Kidney (tissue), 14 donors: ENCODE measurements around the gene RAP1GAP2. TPM values are rescaled to one million over a fixed set of nuclear protein-coding genes. Genes with fewer than 3 reads are reported as not detected.

Experiments used
- DNase-seq, 5 donors: peaks; one replicate each; pipeline ENCODE4 v3.0.0-alpha.2; 2013 to 2020
- FAIRE-seq: peaks from 2 replicates; lab custom pipeline; 2012; peaks lifted over from hg19 to GRCh38; lab: Jason Lieb, UNC
- H3K27ac ChIP-seq, 2 donors: one replicate each; pipeline ENCODE4 v1.7.0; 2013; ENCODE audit warnings: low read depth in 2 of 2, low read length in 2 of 2, inconsistent platforms in 1 of 2
- H3K27me3 ChIP-seq: one replicate; pipeline ENCODE4 v1.7.1; 2013; ENCODE audit warnings: low read length, inconsistent platforms; ENCODE audit not compliant: control insufficient read depth, insufficient read depth
- H3K36me3 ChIP-seq, 3 donors: one replicate each; pipeline versions ENCODE4 v1.7.0 to v1.7.1; 2013; ENCODE audit warnings: low read length in 3 of 3, control low read depth in 1 of 3, inconsistent platforms in 1 of 3; ENCODE audit not compliant: insufficient read depth in 3 of 3, control insufficient read depth in 2 of 3
- H3K4me1 ChIP-seq, 3 donors: one replicate each; pipeline versions ENCODE4 v1.7.0 to v1.7.1; 2013; ENCODE audit warnings: low read length in 3 of 3, inconsistent platforms in 1 of 3, low read depth in 1 of 3; ENCODE audit not compliant: control insufficient read depth in 2 of 3, insufficient read depth in 2 of 3
- H3K4me3 ChIP-seq, 3 donors: one replicate each; pipeline versions ENCODE4 v1.7.0 to v1.8.1; 2013; ENCODE audit warnings: low read length in 3 of 3, control low read depth in 1 of 3, inconsistent platforms in 1 of 3
- H3K9ac ChIP-seq, 3 donors: one replicate each; pipeline versions ENCODE4 v1.7.0 to v1.7.1; 2013; ENCODE audit warnings: low read length in 3 of 3, control low read depth in 1 of 3, inconsistent platforms in 1 of 3
- H3K9me3 ChIP-seq, 3 donors: one replicate each; pipeline versions ENCODE4 v1.7.0 to v1.7.1; 2013; ENCODE audit warnings: low read length in 3 of 3, control low read depth in 1 of 3, inconsistent platforms in 1 of 3; ENCODE audit not compliant: control insufficient read depth in 2 of 3, insufficient read depth in 1 of 3
- CTCF ChIP-seq: IDR thresholded peaks from 3 replicates; pipeline ENCODE4 v1.5.1; 2012; ENCODE audit warnings: mild to moderate bottlenecking, moderate library complexity, borderline replicate concordance; ENCODE audit not compliant: insufficient read depth; ENCODE audit errors: extremely low read depth
- intact Hi-C: fragments of 100-400 bp; cut with DNase I; formaldehyde crosslinking; loops from one replicate; pipeline ENCODE4 v1.11.1; 2022
- polyA plus RNA-seq: library from polyadenylated mRNA; stranded (reverse); fragments of 350-450 nt; fragmentation: Illumina TruSeq; extraction: RNeasy Lipid Tissue Mini Kit (QIAGEN cat#74804); gene quantifications from one replicate; pipeline ENCODE4 v1.2.3, GENCODE V29; 2014; ENCODE audit warnings: low read depth, low replicate concordance; ENCODE audit not compliant: insufficient read depth
- total RNA-seq: library from RNA; stranded (reverse); fragmentation: NEBNext Ultra II Directional; extraction: Animal tissue kit (Norgen Biotek cat#: 25700); gene quantifications from one replicate; pipeline ENCODE4 v1.2.1, GENCODE V29; 2021
- donor health status: control.
- donor health status: control.
- donor health status: control.
- donor health status: control.
- donor health status: control.
- donor health status: DM: yes; HTN: yes; CAD: no.
- donor health status: Normal renal cell carcinoma (clear cell type).

Gene RAP1GAP2
- total and polyA plus RNA-seq, 2 donors from 2014 or later = 6.8 to 46.2 TPM

- H3K9ac ChIP-seq = no peak overlapping the region
- H3K27me3 ChIP-seq = no peaks in the 10 kb centered on the region
- H3K36me3 ChIP-seq = no peaks in the 10 kb centered on the region
- H3K4me1 ChIP-seq = peaks cover 0 to 10% (median 0%) of the 10 kb centered on the region in 3 donors
- H3K4me3 ChIP-seq = no peak overlapping the region
- intact Hi-C loops = no loop called here
- H3K27ac ChIP-seq = no peak overlapping the region
- TF ChIP-seq CTCF = no peak
- FAIRE-seq (no peak), DNase-seq (no peak)
- no peaks in the 10 kb centered on the region for H3K9me3 ChIP-seq
Observed at GRCh38 chr17:2871720-2872119, 75.5 kb downstream of the RAP1GAP2 start.

GRCh38 chr17:2872282-2872681 is 76.0 kb downstream of the RAP1GAP2 start:
- H3K9me3 ChIP-seq = no peaks in the 10 kb centered on the region
- H3K27me3 ChIP-seq = no peaks in the 10 kb centered on the region
- no peak for TF ChIP-seq CTCF
- H3K27ac ChIP-seq = no peak overlapping the region
- no peak for DNase-seq
- no peak for FAIRE-seq
- no peak overlapping the region for H3K9ac ChIP-seq
- no peaks in the 10 kb centered on the region for H3K36me3 ChIP-seq
- peaks cover 0 to 10% (median 0%) of the 10 kb centered on the region in 3 donors for H3K4me1 ChIP-seq
- no peak overlapping the region for H3K4me3 ChIP-seq
- intact Hi-C loops = no loop called here

DNA sequence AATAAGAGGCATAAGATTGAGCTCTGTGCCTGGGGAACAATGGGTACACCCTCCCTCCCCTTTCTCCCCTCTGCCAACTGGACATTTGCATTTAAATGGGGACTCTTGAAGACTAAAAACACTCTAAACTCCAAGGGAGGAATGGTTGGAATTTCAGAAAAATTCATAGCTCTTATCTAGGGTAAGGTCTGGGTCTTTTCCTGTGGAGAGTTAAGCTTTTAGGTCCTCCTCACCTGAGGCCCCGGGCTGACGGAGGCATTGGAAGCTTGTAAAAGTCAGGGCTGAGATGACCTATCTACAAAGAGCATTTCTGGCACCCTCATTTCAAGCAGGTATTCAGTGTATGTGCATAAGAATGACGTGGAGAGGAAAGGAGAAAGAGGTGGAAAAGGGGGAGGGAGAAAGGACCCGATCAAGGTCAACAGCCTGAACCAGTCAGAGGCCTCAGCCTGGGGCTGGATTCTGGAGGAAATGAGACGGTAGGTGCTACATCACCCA is 78.0 kb downstream of the RAP1GAP2 start:
- DNase-seq (peak in 3 of 5 donors; percentile 44 to 65 (median 56)), FAIRE-seq (no peak)
- H3K27me3 ChIP-seq = no peaks in the 10 kb centered on the region
- H3K4me1 ChIP-seq = peaks cover 0 to 10% (median 0%) of the 10 kb centered on the region in 3 donors
- H3K9me3 ChIP-seq = no peaks in the 10 kb centered on the region
- TF ChIP-seq CTCF = no peak
- H3K27ac ChIP-seq = peak overlapping the region; percentile 78 to 87
- intact Hi-C loops = no loop called here
- no peak overlapping the region for H3K4me3 ChIP-seq
- H3K9ac ChIP-seq = peak overlapping the region in 1 of 3 donors; percentile 22
- H3K36me3 ChIP-seq = no peaks in the 10 kb centered on the region

GRCh38 chr17:2875608-2876007 is 79.4 kb downstream of the RAP1GAP2 start:
- H3K27me3 ChIP-seq = no peaks in the 10 kb centered on the region
- TF ChIP-seq CTCF = no peak
- no peak overlapping the region for H3K4me3 ChIP-seq
- intact Hi-C loops = no loop called here
- peak overlapping the region in 1 of 2 donors; percentile 57 for H3K27ac ChIP-seq
- DNase-seq (no peak), FAIRE-seq (no peak)
- peaks cover 0 to 9% (median 0%) of the 10 kb centered on the region in 3 donors for H3K4me1 ChIP-seq
- no peak overlapping the region for H3K9ac ChIP-seq
- H3K36me3 ChIP-seq = no peaks in the 10 kb centered on the region
- no peaks in the 10 kb centered on the region for H3K9me3 ChIP-seq
